Uterus (tissue), 4 donors: ENCODE data around the gene XPO5. TPM values are rescaled to one million over a fixed set of nuclear protein-coding genes. Genes with fewer than 3 reads are reported as not detected.

Experiments
- DNase-seq, 2 donors: peaks; one replicate each; pipeline ENCODE4 v3.0.0-alpha.2; 2019 to 2020
- H3K27ac ChIP-seq, 2 donors: fragments of 200-600 bp; sonication (generic); 1 replicate in 1 of 2; 2 replicates in 1 of 2; pipeline ENCODE4 v1.5.1; 2016 to 2018
- H3K27me3 ChIP-seq, 2 donors: fragments of 200-600 bp; sonication (generic); one replicate each; pipeline ENCODE4 v1.5.1; 2018 to 2019; ENCODE audit warnings: control low read depth in 1 of 2
- H3K36me3 ChIP-seq, 2 donors: fragments of 200-600 bp; sonication (generic); one replicate each; pipeline ENCODE4 v1.5.1; 2019; ENCODE audit warnings: control low read depth in 1 of 2
- H3K4me1 ChIP-seq, 2 donors: fragments of 200-600 bp; sonication (generic); one replicate each; pipeline ENCODE4 v1.5.1; 2018 to 2019; ENCODE audit warnings: control low read depth in 1 of 2
- H3K4me3 ChIP-seq, 2 donors: fragments of 200-600 bp; sonication (generic); 1 replicate in 1 of 2; 2 replicates in 1 of 2; pipeline ENCODE4 v1.5.1; 2018 to 2019; ENCODE audit warnings: mild to moderate bottlenecking in 1 of 2
- H3K9me3 ChIP-seq, 2 donors: fragments of 200-600 bp; sonication (generic); one replicate each; pipeline ENCODE4 v1.5.1; 2019; ENCODE audit warnings: control low read depth in 1 of 2
- POLR2A ChIP-seq, 2 donors: fragments of 450-650 bp; IDR thresholded peaks; one replicate each; pipeline ENCODE4 v1.6.1; 2016; ENCODE audit warnings: antibody characterized with exemption in 2 of 2, mild to moderate bottlenecking in 1 of 2, moderate library complexity in 1 of 2
- intact Hi-C: fragments of 100-400 bp; cut with DNase I; formaldehyde crosslinking; loops from one replicate; pipeline ENCODE4 v1.15.1; 2023; ENCODE audit warnings: low total_unique reads
- total RNA-seq, 4 donors: library from RNA; depleted of rRNA in 3 of 4; stranded (reverse); fragments of >200 nt in 3 of 4; gene quantifications; one replicate each; pipeline versions ENCODE4 v1.1.0 to v1.2.4, GENCODE V29; 2014 to 2023
- TF ChIP-seq, protein P1 (sequence below), 4 experiments: fragments of 200-600 bp in 2 of 4; fragments of 450-650 bp in 2 of 4; sonication (generic) in 2 of 4; IDR thresholded peaks; one replicate each; pipeline ENCODE4 v1.5.1; 2016 to 2019; ENCODE audit warnings: antibody characterized with exemption in 4 of 4, mild to moderate bottlenecking in 2 of 4, moderate library complexity in 1 of 4
- donor health status: DM: yes; HTN: yes; CAD: no.

The XPO5 gene
- total RNA-seq, 4 donors from 2014 or later: 29.2 to 62.9 (median 40.8) TPM

DNA sequence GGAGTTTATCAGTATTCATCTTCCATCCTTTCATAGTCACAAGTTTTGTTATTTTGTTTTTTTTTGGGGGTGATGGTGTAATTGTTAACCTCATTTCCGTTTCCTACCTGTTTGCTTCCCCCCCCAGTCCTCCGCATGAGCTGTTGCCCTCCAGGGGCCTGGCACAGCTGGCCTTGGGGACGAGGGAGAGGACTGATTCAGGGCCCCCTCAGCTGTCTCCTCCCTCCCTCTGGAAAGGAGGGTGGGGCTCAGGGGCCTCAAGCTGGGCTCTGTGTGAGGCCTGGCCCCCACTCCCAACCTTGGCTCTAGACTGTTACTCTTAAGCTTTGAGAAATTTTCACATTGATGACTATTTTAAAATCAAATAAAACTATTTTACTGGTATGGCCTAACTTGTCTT is 69.7 kb downstream of the XPO5 start:
- DNase-seq: no peak
- Histone ChIP-seq H3K4me1 (peaks cover 0 to 5% of the 10 kb centered on the region in 2 donors), H3K36me3 (no peaks in the 10 kb centered on the region), H3K27ac (peak overlapping the region in 1 of 2 donors; percentile 42), H3K9me3 (no peaks in the 10 kb centered on the region), H3K4me3 (no peak overlapping the region), H3K27me3 (no peaks in the 10 kb centered on the region)
- intact Hi-C loops: loop anchor here (5.0 kb wide), 1 partner anchor 34 kb away; no protein-coding TSS in a partner anchor
- no peak for TF ChIP-seq POLR2A (IDR thresholded peaks at IDR 0.05)
- TF ChIP-seq, protein P1, sequence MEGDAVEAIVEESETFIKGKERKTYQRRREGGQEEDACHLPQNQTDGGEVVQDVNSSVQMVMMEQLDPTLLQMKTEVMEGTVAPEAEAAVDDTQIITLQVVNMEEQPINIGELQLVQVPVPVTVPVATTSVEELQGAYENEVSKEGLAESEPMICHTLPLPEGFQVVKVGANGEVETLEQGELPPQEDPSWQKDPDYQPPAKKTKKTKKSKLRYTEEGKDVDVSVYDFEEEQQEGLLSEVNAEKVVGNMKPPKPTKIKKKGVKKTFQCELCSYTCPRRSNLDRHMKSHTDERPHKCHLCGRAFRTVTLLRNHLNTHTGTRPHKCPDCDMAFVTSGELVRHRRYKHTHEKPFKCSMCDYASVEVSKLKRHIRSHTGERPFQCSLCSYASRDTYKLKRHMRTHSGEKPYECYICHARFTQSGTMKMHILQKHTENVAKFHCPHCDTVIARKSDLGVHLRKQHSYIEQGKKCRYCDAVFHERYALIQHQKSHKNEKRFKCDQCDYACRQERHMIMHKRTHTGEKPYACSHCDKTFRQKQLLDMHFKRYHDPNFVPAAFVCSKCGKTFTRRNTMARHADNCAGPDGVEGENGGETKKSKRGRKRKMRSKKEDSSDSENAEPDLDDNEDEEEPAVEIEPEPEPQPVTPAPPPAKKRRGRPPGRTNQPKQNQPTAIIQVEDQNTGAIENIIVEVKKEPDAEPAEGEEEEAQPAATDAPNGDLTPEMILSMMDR (IDR thresholded peaks at IDR 0.05): no peak

DNA sequence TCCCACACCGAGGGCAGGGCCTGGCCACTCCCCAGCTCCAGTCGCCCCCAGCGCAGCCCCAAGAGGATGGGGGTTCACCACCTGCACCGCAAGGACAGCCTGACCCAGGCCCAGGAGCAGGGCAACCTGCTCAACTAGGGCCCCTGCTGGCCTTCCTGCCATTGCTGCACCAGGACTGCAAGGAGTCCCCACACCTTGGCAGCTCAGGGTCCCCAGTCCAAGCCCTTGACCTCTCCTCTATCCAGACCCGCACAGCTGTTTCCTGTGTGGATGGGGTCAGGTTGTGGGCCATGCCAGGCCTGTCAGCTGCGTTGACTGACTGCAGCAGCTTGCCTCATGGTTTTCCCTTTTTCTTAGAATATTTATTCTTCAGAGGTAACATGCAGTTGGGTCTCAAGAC is 70.1 kb downstream of the XPO5 start:
- no peak for DNase-seq
- TF ChIP-seq, protein P1 (IDR thresholded peaks at IDR 0.05): no peak
- no peak overlapping the region for H3K4me3 ChIP-seq
- H3K27me3 ChIP-seq: no peaks in the 10 kb centered on the region
- peaks cover 0 to 4% of the 10 kb centered on the region in 2 donors for H3K4me1 ChIP-seq
- no peak overlapping the region for H3K27ac ChIP-seq
- intact Hi-C loops: loop anchor here (2.0 to 5.0 kb wide), 2 partner anchors 33 to 51 kb away; partner anchors contain the start of gene DLK2
- no peaks in the 10 kb centered on the region for H3K9me3 ChIP-seq
- H3K36me3 ChIP-seq: no peaks in the 10 kb centered on the region

DNA sequence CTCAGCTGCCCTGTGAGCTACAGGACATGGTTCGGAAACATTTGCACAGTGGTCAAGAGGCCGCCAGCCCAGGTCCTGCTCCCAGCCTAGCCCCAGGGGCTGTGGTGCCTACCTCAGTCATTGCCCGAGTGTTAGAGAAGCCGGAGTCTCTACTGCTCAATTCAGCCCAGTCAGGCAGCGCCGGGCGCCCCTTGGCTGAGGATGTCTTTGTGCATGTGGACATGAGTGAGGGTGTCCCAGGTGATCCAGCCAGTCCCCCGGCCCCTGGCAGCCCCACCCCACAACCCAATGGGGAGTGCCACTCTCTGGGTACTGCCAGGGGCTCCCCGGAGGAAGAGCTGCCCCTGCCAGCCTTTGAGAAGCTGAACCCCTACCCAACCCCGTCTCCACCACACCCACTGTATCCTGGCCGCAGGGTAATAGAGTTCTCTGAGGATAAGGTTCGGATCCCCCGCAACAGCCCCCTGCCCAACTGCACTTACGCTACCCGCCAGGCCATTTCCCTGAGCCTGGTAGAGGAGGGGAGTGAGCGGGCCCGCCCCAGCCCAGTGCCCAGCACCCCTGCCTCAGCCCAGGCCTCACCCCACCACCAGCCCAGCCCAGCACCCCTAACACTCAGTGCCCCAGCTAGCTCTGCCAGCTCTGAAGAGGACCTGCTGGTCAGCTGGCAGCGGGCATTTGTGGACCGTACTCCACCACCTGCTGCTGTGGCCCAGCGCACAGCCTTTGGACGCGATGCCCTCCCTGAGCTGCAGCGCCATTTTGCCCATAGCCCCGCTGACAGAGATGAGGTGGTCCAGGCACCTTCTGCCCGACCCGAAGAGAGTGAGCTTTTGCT is 70.9 kb downstream of the XPO5 start:
- intact Hi-C loops: loop anchor here (2.0 to 5.0 kb wide), 2 partner anchors 33 to 50 kb away; partner anchors contain the start of gene DLK2
- no peaks in the 10 kb centered on the region for H3K36me3 ChIP-seq
- no peaks in the 10 kb centered on the region for H3K27me3 ChIP-seq
- TF ChIP-seq, protein P1 (IDR thresholded peaks at IDR 0.05): no peak
- no peak for TF ChIP-seq POLR2A (IDR thresholded peaks at IDR 0.05)
- no peaks in the 10 kb centered on the region for H3K4me1 ChIP-seq
- no peaks in the 10 kb centered on the region for H3K9me3 ChIP-seq
- DNase-seq: no peak
- no peak overlapping the region for H3K4me3 ChIP-seq
- H3K27ac ChIP-seq: no peak overlapping the region

DNA sequence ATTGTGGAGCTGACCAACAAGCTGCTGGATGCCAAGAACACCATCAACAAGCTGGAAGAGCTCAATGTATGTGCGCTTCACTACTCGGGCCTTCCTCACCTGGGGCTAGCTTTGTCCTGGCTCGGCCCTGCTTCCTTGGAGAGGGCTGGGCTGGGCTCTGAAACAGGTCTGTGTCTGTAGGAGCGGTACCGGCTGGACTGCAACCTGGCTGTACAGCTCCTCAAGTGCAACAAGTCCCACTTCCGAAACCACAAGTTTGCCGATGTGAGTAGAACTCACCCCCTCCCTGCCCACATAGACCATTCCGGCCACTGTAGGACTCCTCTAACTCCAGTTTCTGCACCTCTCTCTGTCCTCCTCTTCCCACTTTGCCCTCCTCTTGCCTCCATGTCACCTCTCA is 72.4 kb downstream of the XPO5 start:
- no peak for DNase-seq
- TF ChIP-seq, protein P1 (IDR thresholded peaks at IDR 0.05): no peak
- H3K4me3 ChIP-seq: no peak overlapping the region
- no peaks in the 10 kb centered on the region for H3K4me1 ChIP-seq
- intact Hi-C loops: no loop called here
- H3K9me3 ChIP-seq: no peaks in the 10 kb centered on the region
- H3K27ac ChIP-seq: no peak overlapping the region
- no peaks in the 10 kb centered on the region for H3K36me3 ChIP-seq
- no peaks in the 10 kb centered on the region for H3K27me3 ChIP-seq

DNA sequence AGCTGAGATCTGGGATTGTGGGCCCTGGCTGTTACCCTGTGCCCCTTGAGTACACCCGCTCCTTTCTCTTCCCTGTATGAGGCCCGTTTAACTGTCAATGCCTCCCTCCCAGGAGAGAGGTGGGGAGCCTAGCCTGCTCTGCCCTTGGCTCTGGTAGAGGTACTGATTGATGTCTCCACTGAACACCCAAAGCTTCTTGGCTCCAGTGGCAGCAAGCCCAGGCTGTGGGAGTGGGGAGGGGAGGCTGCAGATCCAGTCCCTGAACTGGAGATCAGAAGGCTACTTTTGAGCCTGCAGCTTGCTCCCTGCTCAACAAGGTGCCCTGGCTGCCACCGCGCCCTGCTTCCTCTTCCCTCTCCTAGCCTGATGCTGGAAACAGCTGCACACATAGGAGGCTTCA is 73.2 kb downstream of the XPO5 start:
- TF ChIP-seq, protein P1 (IDR thresholded peaks at IDR 0.05): no peak
- no peak for TF ChIP-seq POLR2A (IDR thresholded peaks at IDR 0.05)
- no peaks in the 10 kb centered on the region for H3K27me3 ChIP-seq
- H3K4me1 ChIP-seq: no peaks in the 10 kb centered on the region
- DNase-seq: no peak
- no peak overlapping the region for H3K27ac ChIP-seq
- no peaks in the 10 kb centered on the region for H3K9me3 ChIP-seq
- no peak overlapping the region for H3K4me3 ChIP-seq
- no peaks in the 10 kb centered on the region for H3K36me3 ChIP-seq
- intact Hi-C loops: no loop called here
